T-cell (primary cell): ENCODE results near the gene STXBP6. TPM values are rescaled to one million over a fixed set of nuclear protein-coding genes. Genes with fewer than 3 reads are reported as not detected.

Experiments used
- ATAC-seq, 4 experiments: fragments of 200-7000 bp in 3 of 4; fragments of 150-1000 bp in 1 of 4; cut with Tn5 transposase; replicated peaks in 1 of 4; 1 replicate in 3 of 4; 2 replicates in 1 of 4; pipeline ENCODE4 v1.10.0; 2021; ENCODE audit warnings: moderate library complexity in 3 of 4, mild to moderate bottlenecking in 2 of 4, moderate number of reproducible peaks in 1 of 4
- CTCF ChIA-PET, 2 donors: fragments of 300-600 bp; sonication (Branson Sonifier 250); formaldehyde crosslinking; loops; one replicate each; lab custom pipeline; 2022; ENCODE audit warnings: antibody characterized with exemption in 2 of 2; lab: Charles Lee
- POLR2A ChIA-PET, 2 donors: fragments of 300-600 bp; sonication (Branson Sonifier 250); formaldehyde crosslinking; loops; one replicate each; lab custom pipeline; 2022; ENCODE audit warnings: antibody characterized with exemption in 2 of 2; lab: Charles Lee
- DNase-seq, 35 experiments: peaks; one replicate each; pipeline versions ENCODE4 v3.0.0 to v3.0.0-alpha.2; 2013 to 2023
- H3K27ac ChIP-seq: one replicate; pipeline ENCODE4 v1.5.1; 2013; ENCODE audit warnings: low read length
- H3K27me3 ChIP-seq, 2 experiments: replicated peaks in 1 of 2; 1 replicate in 1 of 2; 2 replicates in 1 of 2; pipeline versions ENCODE4 v1.6.1 to v1.7.0; 2013; ENCODE audit warnings: low read length in 1 of 2, mixed read lengths in 1 of 2; ENCODE audit not compliant: control insufficient read depth in 2 of 2, insufficient read depth in 2 of 2; ENCODE audit errors: extremely low read depth in 1 of 2
- H3K36me3 ChIP-seq, 2 donors: 1 replicate in 1 of 2; 2 replicates in 1 of 2; pipeline versions ENCODE4 v1.6.1 to v1.7.0; 2013; ENCODE audit warnings: low read length in 1 of 2; ENCODE audit not compliant: control insufficient read depth in 2 of 2, insufficient read depth in 1 of 2; ENCODE audit errors: extremely low read depth in 1 of 2
- H3K4me1 ChIP-seq, 2 experiments: 1 replicate in 1 of 2; 2 replicates in 1 of 2; pipeline versions ENCODE4 v1.6.1 to v1.7.0; 2013; ENCODE audit warnings: low read length in 2 of 2, mixed read lengths in 1 of 2; ENCODE audit not compliant: insufficient read depth in 2 of 2, control insufficient read depth in 1 of 2; ENCODE audit errors: extremely low read depth in 1 of 2
- H3K4me3 ChIP-seq, 2 donors: 1 replicate in 1 of 2; 2 replicates in 1 of 2; pipeline versions ENCODE4 v1.5.1 to v1.7.0; 2013; ENCODE audit warnings: mild to moderate bottlenecking in 2 of 2, low read length in 1 of 2, moderate library complexity in 1 of 2; ENCODE audit not compliant: control insufficient read depth in 1 of 2; ENCODE audit errors: extremely low read depth in 1 of 2
- H3K9me3 ChIP-seq: 2 replicates; pipeline ENCODE4 v1.7.0; 2013
- H3K27ac Mint-ChIP-seq, 2 donors: one replicate each; pipeline ENCODE4 v1.8.0; 2020 to 2021; ENCODE audit warnings: mild to moderate bottlenecking in 2 of 2, mixed read lengths in 2 of 2
- H3K27me3 Mint-ChIP-seq, 2 donors: one replicate each; pipeline ENCODE4 v1.8.0; 2021 to 2022; ENCODE audit warnings: mixed read lengths in 2 of 2
- H3K36me3 Mint-ChIP-seq: one replicate; pipeline ENCODE4 v1.8.0; 2021; ENCODE audit warnings: mixed read lengths
- H3K4me1 Mint-ChIP-seq, 3 donors: one replicate each; pipeline ENCODE4 v1.8.0; 2020 to 2022; ENCODE audit warnings: mixed read lengths in 3 of 3, mild to moderate bottlenecking in 1 of 3
- H3K4me3 Mint-ChIP-seq, 3 donors: one replicate each; pipeline ENCODE4 v1.8.0; 2020 to 2022; ENCODE audit warnings: mild to moderate bottlenecking in 3 of 3, mixed read lengths in 3 of 3, moderate library complexity in 3 of 3
- H3K9me3 Mint-ChIP-seq, 3 donors: one replicate each; pipeline ENCODE4 v1.8.0; 2020 to 2022; ENCODE audit warnings: mixed read lengths in 3 of 3
- WGBS: methylation state at CpG from one replicate; pipeline ENCODE4 v1.1.5; 2013; ENCODE audit warnings: missing lambda C conversion rate; ENCODE audit not compliant: insufficient coverage; 5-methylcytosine and 5-hydroxymethylcytosine counted together
- total RNA-seq, 35 experiments: library from RNA in 6 of 35; stranded (reverse) in 6 of 35; fragments of 120-200 nt in 1 of 35; gene quantifications; one replicate each; pipeline versions ENCODE4 v1.2.1 to v1.2.4 and lab custom pipeline; 2013 to 2026

The STXBP6 gene
- total RNA-seq, 5 donors from 2014 or later (not counting 1 experiment from before 2014, with no cell fraction given): 0.25 TPM; not detected in 4

DNA sequence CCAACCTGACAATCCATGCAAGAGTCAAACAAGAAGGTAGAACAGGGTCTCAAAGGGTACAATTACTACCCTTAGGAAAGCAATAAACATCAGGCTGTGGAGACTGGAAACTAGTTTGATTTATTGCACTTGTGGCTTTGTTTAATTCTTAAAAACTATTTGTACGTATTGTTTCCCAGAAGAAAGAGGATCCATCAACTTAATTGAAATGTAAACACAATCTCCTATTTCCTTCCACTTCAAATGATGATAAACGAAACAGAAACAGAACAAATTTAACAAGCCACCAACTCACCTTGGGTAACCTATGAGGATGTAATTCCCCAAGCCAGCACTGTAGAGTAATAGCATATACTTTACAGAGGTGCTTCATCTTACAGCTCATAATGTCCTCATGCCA is 8.0 kb downstream of the STXBP6 start:
- Histone ChIP-seq H3K36me3 (no peaks in the 10 kb centered on the region), H3K27me3 (peaks cover 0 to 2% of the 10 kb centered on the region in 2 experiments), H3K4me1 (no peaks in the 10 kb centered on the region), H3K9me3 (no peaks in the 10 kb centered on the region), H3K4me3 (no peak overlapping the region), H3K27ac (no peak overlapping the region)
- Mint-ChIP-seq H3K27me3 (peaks cover 18 to 23% of the 10 kb centered on the region in 2 donors), H3K4me3 (no peak overlapping the region), H3K27ac (no peak overlapping the region), H3K4me1 (no peaks in the 10 kb centered on the region), H3K9me3 (peaks cover 0 to 9% (median 7%) of the 10 kb centered on the region in 3 donors), H3K36me3 (no peaks in the 10 kb centered on the region)
- DNase-seq (no peak), ATAC-seq (no peak)
- CTCF ChIA-PET: interaction anchor here in 1 of 2 donors (0.6 kb wide), 1 partner anchor 18 kb away, joined by 4 read pairs; no protein-coding TSS in a partner anchor
- POLR2A ChIA-PET: no interaction called here
- no CpG with 5 or more reads among the region's 2 CpGs for WGBS

- no peaks in the 10 kb centered on the region for H3K4me1 Mint-ChIP-seq
- H3K9me3 Mint-ChIP-seq: peaks cover 0 to 9% (median 7%) of the 10 kb centered on the region in 3 donors
- Histone ChIP-seq H3K4me1 (no peaks in the 10 kb centered on the region), H3K36me3 (no peaks in the 10 kb centered on the region), H3K9me3 (no peaks in the 10 kb centered on the region), H3K4me3 (no peak overlapping the region), H3K27ac (no peak overlapping the region), H3K27me3 (no peaks in the 10 kb centered on the region)
- POLR2A ChIA-PET: no interaction called here
- no peaks in the 10 kb centered on the region for H3K36me3 Mint-ChIP-seq
- CTCF ChIA-PET: interaction anchor here in 1 of 2 donors (0.6 kb wide), 1 partner anchor 17 kb away, joined by 4 read pairs; no protein-coding TSS in a partner anchor
- no peak for DNase-seq
- ATAC-seq: no peak
- peaks cover 16 to 21% of the 10 kb centered on the region in 2 donors for H3K27me3 Mint-ChIP-seq
- 78% methylated on average over 2 of the region's 4 CpGs for WGBS
- no peak overlapping the region for H3K4me3 Mint-ChIP-seq
- H3K27ac Mint-ChIP-seq: no peak overlapping the region
Measured at GRCh38 chr14:25041484-25041883, 8.5 kb downstream of the STXBP6 start.

DNA sequence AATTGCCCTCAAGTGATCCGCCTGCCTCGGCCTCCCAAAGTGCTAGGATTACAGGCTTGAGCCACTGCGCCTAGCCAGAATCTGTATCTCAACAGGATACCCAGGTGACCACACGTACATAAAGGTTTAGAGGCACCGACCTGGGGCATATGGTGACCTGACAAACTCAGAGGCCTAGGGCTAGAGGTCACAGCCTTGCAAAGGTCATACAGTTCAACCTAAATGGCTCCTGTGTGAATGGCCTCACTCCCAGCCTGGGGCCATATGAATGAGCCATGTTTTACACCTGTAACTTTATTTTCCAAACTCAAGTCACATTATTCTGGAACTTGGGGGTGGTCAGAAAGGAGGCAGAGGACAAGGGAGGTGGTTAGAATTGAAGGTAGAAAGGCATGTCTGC is 10.0 kb downstream of the STXBP6 start:
- Histone ChIP-seq H3K36me3 (no peaks in the 10 kb centered on the region), H3K4me1 (no peaks in the 10 kb centered on the region), H3K27me3 (no peaks in the 10 kb centered on the region), H3K4me3 (no peak overlapping the region), H3K9me3 (no peaks in the 10 kb centered on the region), H3K27ac (no peak overlapping the region)
- POLR2A ChIA-PET: no interaction called here
- no peak for DNase-seq
- H3K4me1 Mint-ChIP-seq: no peaks in the 10 kb centered on the region
- no peak for ATAC-seq
- peaks cover 0 to 9% (median 7%) of the 10 kb centered on the region in 3 donors for H3K9me3 Mint-ChIP-seq
- no peak overlapping the region for H3K27ac Mint-ChIP-seq
- no peaks in the 10 kb centered on the region for H3K36me3 Mint-ChIP-seq
- H3K4me3 Mint-ChIP-seq: no peak overlapping the region
- CTCF ChIA-PET: no interaction called here
- peaks cover 11 to 12% of the 10 kb centered on the region in 2 donors for H3K27me3 Mint-ChIP-seq
- 90% methylated on average over 5 of the region's 5 CpGs for WGBS

DNA sequence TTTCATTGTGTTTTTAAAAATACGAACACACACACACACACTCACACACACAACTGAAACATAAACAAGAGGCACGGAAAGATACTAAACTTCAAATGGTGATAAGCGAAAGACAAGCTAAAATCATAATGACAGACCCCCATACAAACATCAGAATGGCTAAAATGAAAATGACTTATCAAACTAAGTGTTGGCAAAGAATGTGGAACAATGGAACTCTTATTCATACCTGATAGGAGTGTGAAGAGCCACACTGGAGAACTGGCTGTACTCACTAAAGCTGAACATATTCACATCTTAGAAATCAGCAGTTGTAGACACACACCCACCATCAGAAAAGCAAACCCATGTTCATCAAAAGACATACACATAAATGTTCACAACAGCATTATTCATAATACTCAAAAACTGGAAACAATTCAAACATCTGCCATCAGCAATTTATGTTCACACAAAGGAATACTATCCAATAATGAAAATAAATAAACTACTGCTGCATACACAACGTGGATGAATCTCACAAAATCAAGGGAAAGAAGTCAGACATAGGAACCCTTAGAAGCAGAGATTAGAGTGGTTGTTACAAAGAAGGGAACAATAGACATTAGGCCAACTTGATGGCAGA is 11.8 kb downstream of the STXBP6 start:
- WGBS: 100% methylated on average over 1 of the region's 4 CpGs
- H3K4me1 Mint-ChIP-seq: no peaks in the 10 kb centered on the region
- H3K4me3 Mint-ChIP-seq: no peak overlapping the region
- H3K4me3 ChIP-seq: no peak overlapping the region
- H3K27me3 ChIP-seq: no peaks in the 10 kb centered on the region
- no peak overlapping the region for H3K27ac ChIP-seq
- no peaks in the 10 kb centered on the region for H3K9me3 ChIP-seq
- H3K27ac Mint-ChIP-seq: no peak overlapping the region
- no peak for DNase-seq
- H3K36me3 Mint-ChIP-seq: no peaks in the 10 kb centered on the region
- peaks cover 0 to 9% (median 7%) of the 10 kb centered on the region in 3 donors for H3K9me3 Mint-ChIP-seq
- ChIA-PET POLR2A (interaction anchor here in 1 of 2 donors (0.6 kb wide), 1 partner anchor 22 kb away, joined by 3 read pairs; no protein-coding TSS in a partner anchor), CTCF (no interaction called here)
- no peaks in the 10 kb centered on the region for H3K4me1 ChIP-seq
- H3K27me3 Mint-ChIP-seq: peaks cover 2 to 3% of the 10 kb centered on the region in 2 donors
- no peaks in the 10 kb centered on the region for H3K36me3 ChIP-seq
- no peak for ATAC-seq

DNA sequence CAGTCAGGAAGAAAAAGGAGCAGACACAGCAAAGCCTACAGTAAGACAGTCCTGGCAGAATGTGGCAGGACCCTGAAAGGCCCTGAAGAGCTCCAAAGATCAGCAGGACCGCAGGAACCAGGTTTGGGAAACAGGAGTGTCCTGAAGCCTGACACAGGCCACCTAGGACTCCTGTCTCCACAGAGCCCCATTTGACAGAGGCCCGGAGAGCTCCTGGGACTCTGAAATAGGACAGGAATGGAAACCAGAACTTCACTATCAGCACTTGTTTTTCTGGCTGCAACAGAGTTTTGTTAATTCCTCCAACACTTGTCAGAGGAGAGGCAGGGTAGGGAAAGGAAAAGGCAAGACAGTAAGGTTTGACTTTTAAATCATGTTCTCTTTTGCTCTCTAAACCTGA is 12.9 kb downstream of the STXBP6 start:
- Histone ChIP-seq H3K4me3 (no peak overlapping the region), H3K9me3 (no peaks in the 10 kb centered on the region), H3K27ac (no peak overlapping the region), H3K4me1 (no peaks in the 10 kb centered on the region), H3K36me3 (no peaks in the 10 kb centered on the region), H3K27me3 (no peaks in the 10 kb centered on the region)
- no peak overlapping the region for H3K27ac Mint-ChIP-seq
- peaks cover 0 to 9% (median 7%) of the 10 kb centered on the region in 3 donors for H3K9me3 Mint-ChIP-seq
- no peak overlapping the region for H3K4me3 Mint-ChIP-seq
- POLR2A ChIA-PET: no interaction called here
- ATAC-seq: no peak
- 100% methylated on average over 1 of the region's 2 CpGs for WGBS
- DNase-seq: no peak
- H3K36me3 Mint-ChIP-seq: no peaks in the 10 kb centered on the region
- peaks cover 2 to 3% of the 10 kb centered on the region in 2 donors for H3K27me3 Mint-ChIP-seq
- H3K4me1 Mint-ChIP-seq: no peaks in the 10 kb centered on the region
- CTCF ChIA-PET: no interaction called here

- H3K4me3 Mint-ChIP-seq: no peak overlapping the region
Measured at GRCh38 chr14:25034803-25035681, 14.9 kb downstream of the STXBP6 start.

More at GRCh38 chr14:25034803-25035681, 14.9 kb downstream of the STXBP6 start:
- ChIA-PET POLR2A (no interaction called here), CTCF (interaction anchor here in 1 of 2 donors (0.6 kb wide), 1 partner anchor 158 kb away, joined by 3 read pairs; no protein-coding TSS in a partner anchor)
- Histone ChIP-seq H3K27ac (no peak overlapping the region), H3K4me1 (no peaks in the 10 kb centered on the region), H3K36me3 (no peaks in the 10 kb centered on the region), H3K4me3 (no peak overlapping the region), H3K9me3 (no peaks in the 10 kb centered on the region), H3K27me3 (no peaks in the 10 kb centered on the region)
- H3K9me3 Mint-ChIP-seq: peaks cover 0 to 9% (median 7%) of the 10 kb centered on the region in 3 donors
- no CpG with 5 or more reads among the region's 11 CpGs for WGBS
- DNase-seq (no peak), ATAC-seq (no peak)
- no peak overlapping the region for H3K27ac Mint-ChIP-seq
- peaks cover 1 to 2% of the 10 kb centered on the region in 2 donors for H3K27me3 Mint-ChIP-seq
- H3K36me3 Mint-ChIP-seq: no peaks in the 10 kb centered on the region
- no peaks in the 10 kb centered on the region for H3K4me1 Mint-ChIP-seq
